HEK293 (cell line): ENCODE data around the gene PDE11A.

Experiments
- GFI1B ChIP-seq: fragments of 450-650 bp; formaldehyde crosslinking; IDR thresholded peaks from 2 replicates; pipeline ENCODE4 v1.5.1; 2016; ENCODE audit warnings: missing biosample characterization, missing genetic modification characterization
- KLF1 ChIP-seq: fragments of 450-650 bp; formaldehyde crosslinking; IDR thresholded peaks from 2 replicates; pipeline ENCODE4 v1.5.1; 2016; ENCODE audit warnings: missing biosample characterization, missing genetic modification characterization
- KLF8 ChIP-seq: fragments of 450-650 bp; formaldehyde crosslinking; IDR thresholded peaks from 2 replicates; pipeline ENCODE4 v1.5.1; 2016; ENCODE audit warnings: missing biosample characterization, missing genetic modification characterization
- OSR2 ChIP-seq: fragments of 450-650 bp; formaldehyde crosslinking; IDR thresholded peaks from 2 replicates; pipeline ENCODE4 v1.5.1; 2016; ENCODE audit warnings: missing biosample characterization, missing genetic modification characterization
- PRDM1 ChIP-seq: fragments of 450-650 bp; formaldehyde crosslinking; IDR thresholded peaks from 2 replicates; pipeline ENCODE4; 2016; ENCODE audit warnings: missing biosample characterization, missing genetic modification characterization
- SCRT2 ChIP-seq: fragments of 450-650 bp; formaldehyde crosslinking; IDR thresholded peaks from 2 replicates; pipeline ENCODE4 v1.5.1; 2016; ENCODE audit warnings: missing biosample characterization, missing genetic modification characterization
- TCF7L2 ChIP-seq: IDR thresholded peaks from 2 replicates; pipeline ENCODE4 v1.6.1; 2011; ENCODE audit warnings: low read depth, mild to moderate bottlenecking, inconsistent platforms, low read length, moderate library complexity, borderline replicate concordance
- YY2 ChIP-seq: fragments of 450-650 bp; formaldehyde crosslinking; IDR thresholded peaks from 2 replicates; pipeline ENCODE4 v1.5.1; 2016; ENCODE audit warnings: missing biosample characterization, missing genetic modification characterization
- ZEB2 ChIP-seq: fragments of 450-650 bp; formaldehyde crosslinking; IDR thresholded peaks from 2 replicates; pipeline ENCODE4 v1.5.1; 2016; ENCODE audit warnings: missing biosample characterization, missing genetic modification characterization
- ZFP3 ChIP-seq: fragments of 450-650 bp; formaldehyde crosslinking; IDR thresholded peaks from 2 replicates; pipeline ENCODE4 v1.5.1; 2016; ENCODE audit warnings: low read depth, missing biosample characterization, missing genetic modification characterization
- ZNF202 ChIP-seq: fragments of 450-650 bp; formaldehyde crosslinking; IDR thresholded peaks from 2 replicates; pipeline ENCODE4 v1.5.1; 2016; ENCODE audit warnings: missing biosample characterization, missing genetic modification characterization, borderline replicate concordance
- ZNF366 ChIP-seq: fragments of 450-650 bp; formaldehyde crosslinking; conservative IDR thresholded peaks from 2 replicates; pipeline ENCODE4 v1.5.1; 2016; ENCODE audit warnings: missing biosample characterization, missing genetic modification characterization
- ZNF514 ChIP-seq: fragments of 450-650 bp; formaldehyde crosslinking; IDR thresholded peaks from 2 replicates; pipeline ENCODE4 v1.5.1; 2016; ENCODE audit warnings: missing biosample characterization, missing genetic modification characterization
- ZNF549 ChIP-seq: fragments of 450-650 bp; IDR thresholded peaks from 2 replicates; pipeline ENCODE4 v1.5.1; 2018; ENCODE audit warnings: missing biosample characterization, missing genetic modification characterization, mild to moderate bottlenecking, inconsistent platforms, moderate library complexity
- ZNF707 ChIP-seq: fragments of 450-650 bp; formaldehyde crosslinking; IDR thresholded peaks from 2 replicates; pipeline ENCODE4 v1.5.1; 2016; ENCODE audit warnings: missing biosample characterization, missing genetic modification characterization
- ZNF830 ChIP-seq: fragments of 450-650 bp; IDR thresholded peaks from 2 replicates; pipeline ENCODE4 v1.5.0; 2018; ENCODE audit warnings: missing biosample characterization, missing genetic modification characterization, low read depth, mild to moderate bottlenecking, moderate library complexity
- ZSCAN16 ChIP-seq: fragments of 450-650 bp; formaldehyde crosslinking; IDR thresholded peaks from 2 replicates; pipeline ENCODE4 v1.5.1; 2016; ENCODE audit warnings: missing biosample characterization, missing genetic modification characterization
- TF ChIP-seq, protein P1 (sequence below): fragments of 450-650 bp; formaldehyde crosslinking; IDR thresholded peaks from 2 replicates; pipeline ENCODE4 v1.5.1; 2016; ENCODE audit warnings: missing biosample characterization, missing genetic modification characterization, low read depth
- TF ChIP-seq, protein P2 (sequence below): IDR thresholded peaks from 2 replicates; pipeline ENCODE4 v1.6.1; 2011; ENCODE audit warnings: mild to moderate bottlenecking, low read depth, low read length, borderline replicate concordance
- TF ChIP-seq, protein P3 (sequence below): fragments of 450-650 bp; formaldehyde crosslinking; IDR thresholded peaks from 2 replicates; pipeline ENCODE4 v1.5.1; 2016; ENCODE audit warnings: missing biosample characterization, missing genetic modification characterization, borderline replicate concordance
- TF ChIP-seq, protein P4 (sequence below): fragments of 450-650 bp; formaldehyde crosslinking; IDR thresholded peaks from 2 replicates; pipeline ENCODE4 v1.5.1; 2016; ENCODE audit warnings: missing biosample characterization, missing genetic modification characterization
- TF ChIP-seq, protein P5 (sequence below): fragments of 450-650 bp; IDR thresholded peaks from 2 replicates; pipeline ENCODE4 v1.5.1; 2018; ENCODE audit warnings: missing biosample characterization, missing genetic modification characterization
- TF ChIP-seq, protein P6 (sequence below): fragments of 450-650 bp; formaldehyde crosslinking; IDR thresholded peaks from 2 replicates; pipeline ENCODE4 v1.5.1; 2016; ENCODE audit warnings: missing biosample characterization, missing genetic modification characterization, low read depth
- TF ChIP-seq, protein P7 (sequence below): fragments of 450-650 bp; formaldehyde crosslinking; IDR thresholded peaks from 2 replicates; pipeline ENCODE4 v1.5.1; 2017; ENCODE audit warnings: missing biosample characterization, missing genetic modification characterization

The PDE11A gene

DNA sequence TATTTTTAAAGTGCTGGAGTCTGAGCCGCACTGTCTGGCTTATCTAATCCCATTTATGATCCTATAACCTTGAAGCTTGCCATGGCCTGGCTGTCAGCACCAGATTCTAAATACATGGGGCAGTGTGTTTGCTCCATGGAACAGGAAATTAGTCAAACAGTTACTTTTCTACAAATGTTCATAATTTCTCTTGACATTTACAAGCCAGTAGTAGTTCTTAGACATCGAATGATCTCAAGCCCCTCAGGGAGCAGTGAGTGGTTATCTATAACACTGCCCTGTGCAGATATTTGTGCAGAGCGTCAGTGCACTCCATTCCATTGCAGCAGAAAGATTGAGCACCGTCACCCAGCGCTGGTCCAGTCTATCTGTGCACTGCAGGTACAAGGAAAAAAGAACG lies 474.8 kb downstream of the PDE11A start (continued):
- TF ChIP-seq, protein P1, sequence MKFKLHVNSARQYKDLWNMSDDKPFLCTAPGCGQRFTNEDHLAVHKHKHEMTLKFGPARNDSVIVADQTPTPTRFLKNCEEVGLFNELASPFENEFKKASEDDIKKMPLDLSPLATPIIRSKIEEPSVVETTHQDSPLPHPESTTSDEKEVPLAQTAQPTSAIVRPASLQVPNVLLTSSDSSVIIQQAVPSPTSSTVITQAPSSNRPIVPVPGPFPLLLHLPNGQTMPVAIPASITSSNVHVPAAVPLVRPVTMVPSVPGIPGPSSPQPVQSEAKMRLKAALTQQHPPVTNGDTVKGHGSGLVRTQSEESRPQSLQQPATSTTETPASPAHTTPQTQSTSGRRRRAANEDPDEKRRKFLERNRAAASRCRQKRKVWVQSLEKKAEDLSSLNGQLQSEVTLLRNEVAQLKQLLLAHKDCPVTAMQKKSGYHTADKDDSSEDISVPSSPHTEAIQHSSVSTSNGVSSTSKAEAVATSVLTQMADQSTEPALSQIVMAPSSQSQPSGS (tag by site-specific recombination): 0 out of 2 replicates have a peak, but pooled peaks have one; percentile 19
- TF ChIP-seq ZNF366 (no peak), GFI1B (tag by site-specific recombination) (no peak), KLF1 (tag by site-specific recombination) (no peak), KLF8 (tag by site-specific recombination) (no peak), YY2 (tag by site-specific recombination) (no peak), SCRT2 (tag by site-specific recombination) (no peak), ZSCAN16 (no peak), ZEB2 (0 out of 2 replicates have a peak, but pooled peaks have one; percentile 21), ZFP3 (tag by site-specific recombination) (peak; percentile 13; the same call in 1 of the 2 replicates), ZNF707 (tag by site-specific recombination) (no peak), ZNF830 (tag by site-specific recombination) (no peak), OSR2 (peak; percentile 88), PRDM1 (tag by site-specific recombination) (no peak), ZNF202 (tag by site-specific recombination) (no peak), ZNF514 (tag by site-specific recombination) (no peak), ZNF549 (tag by site-specific recombination) (no peak), TCF7L2 (peak; percentile 91)
- TF ChIP-seq, protein P2, sequence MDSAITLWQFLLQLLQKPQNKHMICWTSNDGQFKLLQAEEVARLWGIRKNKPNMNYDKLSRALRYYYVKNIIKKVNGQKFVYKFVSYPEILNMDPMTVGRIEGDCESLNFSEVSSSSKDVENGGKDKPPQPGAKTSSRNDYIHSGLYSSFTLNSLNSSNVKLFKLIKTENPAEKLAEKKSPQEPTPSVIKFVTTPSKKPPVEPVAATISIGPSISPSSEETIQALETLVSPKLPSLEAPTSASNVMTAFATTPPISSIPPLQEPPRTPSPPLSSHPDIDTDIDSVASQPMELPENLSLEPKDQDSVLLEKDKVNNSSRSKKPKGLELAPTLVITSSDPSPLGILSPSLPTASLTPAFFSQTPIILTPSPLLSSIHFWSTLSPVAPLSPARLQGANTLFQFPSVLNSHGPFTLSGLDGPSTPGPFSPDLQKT: no peak
- TF ChIP-seq, protein P3, sequence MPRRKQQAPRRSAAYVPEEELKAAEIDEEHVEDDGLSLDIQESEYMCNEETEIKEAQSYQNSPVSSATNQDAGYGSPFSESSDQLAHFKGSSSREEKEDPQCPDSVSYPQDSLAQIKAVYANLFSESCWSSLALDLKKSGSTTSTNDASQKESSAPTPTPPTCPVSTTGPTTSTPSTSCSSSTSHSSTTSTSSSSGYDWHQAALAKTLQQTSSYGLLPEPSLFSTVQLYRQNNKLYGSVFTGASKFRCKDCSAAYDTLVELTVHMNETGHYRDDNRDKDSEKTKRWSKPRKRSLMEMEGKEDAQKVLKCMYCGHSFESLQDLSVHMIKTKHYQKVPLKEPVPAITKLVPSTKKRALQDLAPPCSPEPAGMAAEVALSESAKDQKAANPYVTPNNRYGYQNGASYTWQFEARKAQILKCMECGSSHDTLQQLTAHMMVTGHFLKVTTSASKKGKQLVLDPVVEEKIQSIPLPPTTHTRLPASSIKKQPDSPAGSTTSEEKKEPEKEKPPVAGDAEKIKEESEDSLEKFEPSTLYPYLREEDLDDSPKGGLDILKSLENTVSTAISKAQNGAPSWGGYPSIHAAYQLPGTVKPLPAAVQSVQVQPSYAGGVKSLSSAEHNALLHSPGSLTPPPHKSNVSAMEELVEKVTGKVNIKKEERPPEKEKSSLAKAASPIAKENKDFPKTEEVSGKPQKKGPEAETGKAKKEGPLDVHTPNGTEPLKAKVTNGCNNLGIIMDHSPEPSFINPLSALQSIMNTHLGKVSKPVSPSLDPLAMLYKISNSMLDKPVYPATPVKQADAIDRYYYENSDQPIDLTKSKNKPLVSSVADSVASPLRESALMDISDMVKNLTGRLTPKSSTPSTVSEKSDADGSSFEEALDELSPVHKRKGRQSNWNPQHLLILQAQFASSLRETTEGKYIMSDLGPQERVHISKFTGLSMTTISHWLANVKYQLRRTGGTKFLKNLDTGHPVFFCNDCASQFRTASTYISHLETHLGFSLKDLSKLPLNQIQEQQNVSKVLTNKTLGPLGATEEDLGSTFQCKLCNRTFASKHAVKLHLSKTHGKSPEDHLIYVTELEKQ (tag by site-specific recombination): no peak
- TF ChIP-seq, protein P4, sequence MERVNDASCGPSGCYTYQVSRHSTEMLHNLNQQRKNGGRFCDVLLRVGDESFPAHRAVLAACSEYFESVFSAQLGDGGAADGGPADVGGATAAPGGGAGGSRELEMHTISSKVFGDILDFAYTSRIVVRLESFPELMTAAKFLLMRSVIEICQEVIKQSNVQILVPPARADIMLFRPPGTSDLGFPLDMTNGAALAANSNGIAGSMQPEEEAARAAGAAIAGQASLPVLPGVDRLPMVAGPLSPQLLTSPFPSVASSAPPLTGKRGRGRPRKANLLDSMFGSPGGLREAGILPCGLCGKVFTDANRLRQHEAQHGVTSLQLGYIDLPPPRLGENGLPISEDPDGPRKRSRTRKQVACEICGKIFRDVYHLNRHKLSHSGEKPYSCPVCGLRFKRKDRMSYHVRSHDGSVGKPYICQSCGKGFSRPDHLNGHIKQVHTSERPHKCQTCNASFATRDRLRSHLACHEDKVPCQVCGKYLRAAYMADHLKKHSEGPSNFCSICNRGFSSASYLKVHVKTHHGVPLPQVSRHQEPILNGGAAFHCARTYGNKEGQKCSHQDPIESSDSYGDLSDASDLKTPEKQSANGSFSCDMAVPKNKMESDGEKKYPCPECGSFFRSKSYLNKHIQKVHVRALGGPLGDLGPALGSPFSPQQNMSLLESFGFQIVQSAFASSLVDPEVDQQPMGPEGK (tag by site-specific recombination): no peak
- TF ChIP-seq, protein P5, sequence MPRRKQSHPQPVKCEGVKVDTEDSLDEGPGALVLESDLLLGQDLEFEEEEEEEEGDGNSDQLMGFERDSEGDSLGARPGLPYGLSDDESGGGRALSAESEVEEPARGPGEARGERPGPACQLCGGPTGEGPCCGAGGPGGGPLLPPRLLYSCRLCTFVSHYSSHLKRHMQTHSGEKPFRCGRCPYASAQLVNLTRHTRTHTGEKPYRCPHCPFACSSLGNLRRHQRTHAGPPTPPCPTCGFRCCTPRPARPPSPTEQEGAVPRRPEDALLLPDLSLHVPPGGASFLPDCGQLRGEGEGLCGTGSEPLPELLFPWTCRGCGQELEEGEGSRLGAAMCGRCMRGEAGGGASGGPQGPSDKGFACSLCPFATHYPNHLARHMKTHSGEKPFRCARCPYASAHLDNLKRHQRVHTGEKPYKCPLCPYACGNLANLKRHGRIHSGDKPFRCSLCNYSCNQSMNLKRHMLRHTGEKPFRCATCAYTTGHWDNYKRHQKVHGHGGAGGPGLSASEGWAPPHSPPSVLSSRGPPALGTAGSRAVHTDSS: no peak
- TF ChIP-seq, protein P6, sequence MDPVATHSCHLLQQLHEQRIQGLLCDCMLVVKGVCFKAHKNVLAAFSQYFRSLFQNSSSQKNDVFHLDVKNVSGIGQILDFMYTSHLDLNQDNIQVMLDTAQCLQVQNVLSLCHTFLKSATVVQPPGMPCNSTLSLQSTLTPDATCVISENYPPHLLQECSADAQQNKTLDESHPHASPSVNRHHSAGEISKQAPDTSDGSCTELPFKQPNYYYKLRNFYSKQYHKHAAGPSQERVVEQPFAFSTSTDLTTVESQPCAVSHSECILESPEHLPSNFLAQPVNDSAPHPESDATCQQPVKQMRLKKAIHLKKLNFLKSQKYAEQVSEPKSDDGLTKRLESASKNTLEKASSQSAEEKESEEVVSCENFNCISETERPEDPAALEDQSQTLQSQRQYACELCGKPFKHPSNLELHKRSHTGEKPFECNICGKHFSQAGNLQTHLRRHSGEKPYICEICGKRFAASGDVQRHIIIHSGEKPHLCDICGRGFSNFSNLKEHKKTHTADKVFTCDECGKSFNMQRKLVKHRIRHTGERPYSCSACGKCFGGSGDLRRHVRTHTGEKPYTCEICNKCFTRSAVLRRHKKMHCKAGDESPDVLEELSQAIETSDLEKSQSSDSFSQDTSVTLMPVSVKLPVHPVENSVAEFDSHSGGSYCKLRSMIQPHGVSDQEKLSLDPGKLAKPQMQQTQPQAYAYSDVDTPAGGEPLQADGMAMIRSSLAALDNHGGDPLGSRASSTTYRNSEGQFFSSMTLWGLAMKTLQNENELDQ (tag by site-specific recombination): no peak
- TF ChIP-seq, protein P7, sequence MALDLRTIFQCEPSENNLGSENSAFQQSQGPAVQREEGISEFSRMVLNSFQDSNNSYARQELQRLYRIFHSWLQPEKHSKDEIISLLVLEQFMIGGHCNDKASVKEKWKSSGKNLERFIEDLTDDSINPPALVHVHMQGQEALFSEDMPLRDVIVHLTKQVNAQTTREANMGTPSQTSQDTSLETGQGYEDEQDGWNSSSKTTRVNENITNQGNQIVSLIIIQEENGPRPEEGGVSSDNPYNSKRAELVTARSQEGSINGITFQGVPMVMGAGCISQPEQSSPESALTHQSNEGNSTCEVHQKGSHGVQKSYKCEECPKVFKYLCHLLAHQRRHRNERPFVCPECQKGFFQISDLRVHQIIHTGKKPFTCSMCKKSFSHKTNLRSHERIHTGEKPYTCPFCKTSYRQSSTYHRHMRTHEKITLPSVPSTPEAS (tag by site-specific recombination): no peak
